GM18858 (cell line): ENCODE results near the gene OGA.

Experiments used
- ATAC-seq: cut with Tn5 transposase; IDR thresholded peaks from one replicate; pipeline ENCODE4 v1.9.1; 2021; ENCODE audit not compliant: unreplicated experiment

Gene OGA

DNA sequence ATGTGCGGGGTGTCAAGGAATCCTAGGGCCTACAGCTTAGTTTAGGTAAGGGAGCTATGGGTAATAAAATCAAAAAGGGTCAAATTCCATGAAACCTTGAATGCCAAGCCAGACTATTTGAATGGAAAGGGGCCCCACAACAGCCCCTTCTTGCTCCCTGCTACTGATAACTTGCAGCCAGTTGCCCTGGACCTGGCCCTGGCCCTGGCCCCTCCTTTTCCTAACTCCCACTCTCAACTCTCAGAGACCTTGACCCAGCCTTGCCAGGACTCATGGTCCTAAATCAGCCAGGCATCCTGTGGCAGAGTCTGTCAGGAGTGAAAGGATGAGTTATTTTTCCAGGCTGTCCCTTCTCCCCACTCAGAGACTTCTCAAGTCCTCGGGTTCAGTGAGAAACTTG is 19.5 kb upstream of the OGA start:
- ATAC-seq, result no peak

- ATAC-seq, result no peak
Observed at GRCh38 chr10:101835362-101835761, 17.1 kb upstream of the OGA start.

DNA sequence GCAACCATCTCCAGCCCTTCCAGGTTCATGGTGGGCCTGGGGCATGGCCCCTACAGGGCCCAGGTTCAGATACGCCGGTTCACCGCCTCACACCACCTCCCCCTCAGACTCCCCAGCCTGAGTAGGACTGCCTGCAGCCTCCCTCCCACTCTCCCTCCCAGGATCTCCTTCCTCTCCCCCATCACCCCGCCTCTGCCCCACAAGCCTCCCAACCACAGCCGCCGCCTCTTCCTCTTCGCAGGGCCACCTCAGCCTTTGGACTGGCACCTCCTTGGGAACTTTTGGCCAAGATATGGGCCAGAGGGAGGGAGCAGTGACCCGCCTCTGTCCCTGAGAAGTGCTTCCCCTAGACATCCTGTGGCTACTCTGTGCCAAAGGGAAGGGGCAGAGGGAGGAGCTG is 16.1 kb upstream of the OGA start:
- no peak for ATAC-seq

- no peak for ATAC-seq
Observed at GRCh38 chr10:101833466-101833865, 15.2 kb upstream of the OGA start.

GRCh38 chr10:101832325-101832771 is 14.1 kb upstream of the OGA start:
- ATAC-seq, result no peak

DNA sequence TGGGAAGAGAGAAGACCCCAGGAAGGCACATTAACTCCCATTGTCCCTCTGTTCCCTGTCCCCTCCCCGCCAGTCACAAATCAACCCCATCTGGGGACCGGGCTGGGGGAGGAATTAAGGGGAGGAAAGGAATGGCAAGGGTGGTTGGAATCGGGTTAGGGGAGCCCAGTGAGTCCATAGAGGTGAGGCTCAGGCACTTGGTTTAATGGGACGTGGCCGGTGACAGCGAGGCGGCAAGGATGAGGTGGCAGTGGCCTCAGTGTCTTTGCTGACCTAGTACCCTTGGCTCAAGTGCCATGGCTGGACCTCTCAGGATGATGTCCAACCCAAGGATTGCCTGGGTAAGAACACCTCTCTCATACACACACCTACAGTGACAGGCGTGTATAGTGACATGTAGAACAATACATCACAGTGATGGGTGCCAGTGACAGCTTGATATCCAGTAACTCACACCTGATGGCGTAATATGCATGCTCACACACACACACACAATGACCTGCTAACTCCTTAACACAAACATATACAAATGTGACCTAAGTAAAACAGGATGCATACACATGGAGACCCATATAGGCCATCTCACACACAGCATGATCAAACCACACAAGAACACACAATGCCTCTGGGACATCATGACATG is 13.0 kb upstream of the OGA start:
- ATAC-seq, result no peak

DNA sequence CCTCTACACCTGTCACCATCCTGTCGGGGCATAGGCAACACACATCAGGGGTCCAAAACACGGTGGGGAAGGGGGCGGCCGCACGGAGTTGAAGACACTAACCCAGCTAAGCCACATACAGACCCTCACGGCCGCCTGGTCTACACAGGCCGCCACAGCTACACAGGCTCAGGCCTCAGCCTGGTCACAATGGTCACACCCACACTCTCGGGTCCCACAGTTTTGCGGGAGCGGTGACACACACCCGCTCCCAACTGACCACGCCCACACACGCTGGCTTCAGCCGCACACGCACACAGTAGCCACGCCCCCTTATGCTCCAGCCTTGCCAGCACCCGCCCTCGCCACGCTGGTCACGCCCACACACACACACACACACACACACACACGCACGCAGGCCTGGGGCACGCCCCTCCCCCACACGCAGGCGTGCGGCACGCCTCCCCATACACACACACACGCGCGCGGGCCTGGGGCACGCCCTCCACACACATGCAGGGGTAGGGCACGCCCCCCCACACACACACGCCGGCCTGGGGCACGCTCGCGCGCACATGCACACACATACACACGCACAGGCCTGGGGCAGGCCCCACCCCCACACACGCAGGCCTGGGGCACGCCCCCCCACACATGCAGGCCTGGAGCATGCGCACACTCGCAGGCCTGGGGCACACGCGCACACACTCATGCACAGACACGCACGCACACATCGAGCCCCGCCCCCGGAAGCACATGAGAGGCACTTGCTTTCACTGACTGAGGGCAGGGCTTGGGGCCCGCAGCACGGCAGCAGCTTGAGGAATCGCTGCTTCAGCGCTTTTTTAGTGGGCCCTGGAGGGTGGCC is 12.3 kb upstream of the OGA start:
- ATAC-seq, result peak; percentile 36

GRCh38 chr10:101829561-101830315 is 11.5 kb upstream of the OGA start:
- peak; percentile 4 for ATAC-seq

GRCh38 chr10:101828766-101829551 is 10.7 kb upstream of the OGA start:
- no peak for ATAC-seq

- ATAC-seq, result no peak
Observed at GRCh38 chr10:101827919-101828600, 9.8 kb upstream of the OGA start.

DNA sequence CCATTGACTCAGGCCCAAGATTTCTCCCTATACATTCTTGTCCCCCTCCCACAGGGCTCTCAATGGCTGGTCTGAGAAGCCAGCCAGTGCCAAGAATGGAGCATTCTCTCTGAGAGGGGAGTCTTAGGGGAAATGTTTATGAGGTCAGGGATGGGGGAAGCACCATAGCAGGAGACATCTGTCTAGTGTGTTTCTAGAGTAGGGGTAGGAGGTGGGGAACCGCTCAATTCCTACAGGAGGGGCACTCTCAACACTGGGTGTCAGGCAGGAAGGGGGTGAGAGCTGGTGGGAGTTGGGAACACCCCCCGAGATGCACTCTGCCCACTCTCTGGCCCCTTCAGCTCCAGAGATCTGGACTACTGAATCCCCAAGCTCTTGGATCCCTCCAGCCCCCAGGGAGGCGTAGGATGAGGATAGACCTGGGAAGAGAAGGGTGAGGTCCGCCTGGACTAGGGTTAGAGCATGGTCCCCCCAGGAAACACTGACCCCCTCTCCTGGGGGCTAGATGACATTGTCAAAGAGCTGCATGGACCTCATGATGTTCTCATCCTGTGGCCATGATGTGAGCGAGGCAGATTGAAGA is 8.7 kb upstream of the OGA start:
- no peak for ATAC-seq

GRCh38 chr10:101824736-101825135 is 6.5 kb upstream of the OGA start:
- no peak for ATAC-seq

DNA sequence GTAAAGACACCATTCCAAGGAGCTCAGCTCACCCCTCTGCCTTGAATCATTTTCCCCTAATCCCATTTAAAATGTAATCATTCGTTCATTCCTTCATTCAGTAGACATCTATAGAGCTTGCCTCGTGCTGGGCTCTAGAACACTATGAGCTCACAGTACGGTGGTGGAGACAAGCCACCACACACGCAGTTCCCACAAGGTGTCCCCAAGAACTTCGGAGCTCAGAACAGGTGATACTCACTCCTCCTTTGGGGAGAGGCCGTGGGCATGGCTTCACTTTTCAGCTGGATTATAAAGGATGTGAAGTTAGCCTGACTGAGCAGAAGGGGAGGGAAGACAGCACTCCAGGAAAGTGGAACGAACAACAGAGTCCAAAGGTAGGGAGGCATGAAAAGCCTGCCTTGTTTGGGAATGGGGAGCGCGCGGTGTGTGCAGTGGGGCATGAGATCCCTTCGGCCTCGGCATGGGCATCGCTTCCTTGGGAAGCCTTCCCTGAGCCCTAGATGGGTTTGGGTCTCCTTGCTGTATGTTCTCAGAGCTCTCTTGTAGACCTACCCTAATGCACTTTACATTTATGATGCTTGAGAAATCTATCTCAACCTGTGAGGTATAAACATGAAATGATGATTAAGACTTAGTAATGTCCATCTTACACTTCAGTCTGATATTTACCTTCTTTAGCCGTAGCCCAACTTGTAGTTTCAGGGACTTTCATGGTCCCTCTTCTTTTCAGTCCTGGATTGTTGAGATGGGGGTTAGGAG is 809 bp upstream of the OGA start:
- ATAC-seq, result peak; percentile 12

DNA sequence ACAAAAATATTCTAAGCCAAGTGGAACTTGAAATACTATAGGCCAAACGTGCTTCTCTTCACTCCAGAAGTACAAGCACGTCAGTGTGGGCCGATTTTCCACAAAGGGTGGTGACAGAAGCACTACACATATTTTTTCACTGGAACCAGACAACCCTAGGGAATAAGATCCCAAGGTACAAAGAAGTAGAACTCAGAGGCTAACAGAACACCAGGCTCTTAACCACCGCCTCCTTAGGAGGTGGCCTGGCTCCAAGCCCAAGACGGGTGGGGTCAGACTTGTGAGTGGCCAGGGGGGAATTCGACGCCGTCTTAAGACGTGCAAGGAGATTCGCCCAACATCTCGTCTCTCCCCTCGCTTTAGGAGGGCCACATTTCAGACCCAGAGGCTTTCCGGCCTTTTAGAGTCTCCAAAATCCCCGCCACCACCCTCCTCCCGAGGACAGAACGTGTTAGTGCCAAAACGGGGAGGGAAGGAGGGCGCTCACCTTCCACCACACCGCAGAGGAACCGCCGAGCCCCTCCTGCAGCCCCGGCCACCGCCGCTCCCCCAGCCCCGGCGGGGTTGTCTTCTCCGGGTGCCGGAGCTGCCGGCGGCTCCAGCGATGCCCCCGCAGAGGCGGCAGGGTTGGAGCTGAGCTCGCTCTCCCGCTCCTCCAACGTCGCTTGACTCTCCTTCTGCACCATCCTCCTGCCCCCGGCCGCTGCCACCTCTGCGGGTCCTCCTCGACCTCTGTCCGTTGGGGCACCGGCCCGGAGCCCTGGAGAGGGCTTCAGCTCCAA is 716 bp downstream of the OGA start:
- no peak for ATAC-seq

- ATAC-seq, result no peak
Observed at GRCh38 chr10:101816913-101817336, 1.3 kb downstream of the OGA start.

DNA sequence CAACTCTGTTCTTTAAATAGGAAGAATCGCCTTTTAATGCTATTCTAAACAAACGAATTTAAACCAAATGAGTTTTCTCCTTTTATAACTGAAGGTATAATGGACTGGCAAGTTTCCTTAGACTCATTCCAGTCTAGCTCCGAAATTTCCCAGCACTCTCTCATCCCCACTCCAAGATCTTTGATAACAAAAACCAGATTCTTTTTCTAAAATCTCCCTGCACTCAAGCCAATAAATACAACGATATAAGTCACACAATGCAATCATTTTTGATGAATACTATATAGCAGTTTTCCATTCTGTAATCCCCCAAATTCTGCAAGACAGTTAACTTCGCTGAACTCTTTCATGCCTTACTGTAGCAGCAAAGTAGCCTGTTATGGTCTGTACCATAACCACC is 1.9 kb downstream of the OGA start:
- no peak for ATAC-seq

DNA sequence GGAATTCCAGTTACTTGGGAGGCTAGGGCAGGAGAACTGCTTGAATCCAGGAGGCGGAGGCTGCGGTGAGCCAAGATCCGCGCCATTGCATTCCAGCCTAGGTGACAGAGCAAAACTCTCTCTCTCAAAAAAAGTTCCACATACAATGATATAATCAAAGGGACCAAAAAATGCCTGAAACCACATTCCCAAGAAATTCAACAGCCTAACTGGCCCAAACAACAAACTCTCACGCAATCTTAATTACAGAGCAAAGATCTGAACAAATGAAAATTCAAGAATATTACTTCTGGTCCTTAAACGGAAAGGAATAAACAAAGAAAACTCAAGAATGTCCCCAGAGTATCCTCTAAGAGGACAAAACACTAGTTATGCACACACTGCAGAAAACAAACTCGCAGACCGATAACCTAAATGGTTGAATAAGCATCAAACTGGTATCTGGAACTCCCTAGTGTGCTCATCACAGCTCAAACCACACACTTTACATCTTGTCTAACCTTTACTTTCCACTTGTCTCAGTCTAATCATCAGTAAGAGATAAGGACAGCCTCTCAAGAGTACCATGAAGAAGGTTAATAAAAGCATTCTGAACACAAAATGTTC is 3.7 kb downstream of the OGA start:
- no peak for ATAC-seq

DNA sequence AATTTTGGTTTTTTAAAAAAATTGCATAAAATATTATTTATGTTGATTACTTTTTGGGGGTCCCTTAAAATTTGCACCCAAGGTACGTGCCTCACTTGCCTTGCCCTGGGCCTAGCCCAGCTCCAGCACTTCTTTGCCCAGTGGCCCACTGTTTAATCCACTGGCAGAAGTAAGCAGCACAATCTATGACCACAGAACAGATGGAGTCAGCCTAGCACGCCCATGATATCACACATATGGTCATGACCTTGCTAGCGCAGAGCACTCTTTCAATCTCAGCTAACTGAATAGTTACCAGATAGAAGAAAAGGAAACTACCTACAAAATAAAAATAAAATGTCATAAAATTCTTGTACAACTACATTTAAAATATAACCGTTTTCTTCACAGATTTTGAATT is 5.6 kb downstream of the OGA start:
- no peak for ATAC-seq
